SK-N-SH (cell line): ENCODE data around the gene BMP6. TPM values are rescaled to one million over a fixed set of nuclear protein-coding genes. Genes with fewer than 3 reads are reported as not detected.

Experiments
- CTCF ChIA-PET: fragments of 300-600, 350-600 bp; formaldehyde crosslinking; extraction: SDS; loops from one replicate; lab custom pipeline; 2021; lab: Yijun Ruan, JAX
- POLR2A ChIA-PET: fragments of 350-600 bp; sonication (Branson Sonifier 250); formaldehyde crosslinking; extraction: SDS; loops from one replicate; lab custom pipeline; 2020; ENCODE audit warnings: antibody characterized with exemption, inconsistent platforms; lab: Yijun Ruan, JAX
- DNase-seq: peaks from one replicate; pipeline ENCODE4 v3.0.0; 2012
- H2AFZ ChIP-seq: fragments of 200-600 bp; sonication (generic); 2 replicates; pipeline ENCODE4 v1.8.1; 2016; ENCODE audit warnings: antibody characterized with exemption, mild to moderate bottlenecking, low read depth
- H3F3A ChIP-seq: fragments of 200-600 bp; sonication (generic); replicated peaks from 2 replicates; pipeline ENCODE3; 2016; ENCODE audit warnings: antibody characterized with exemption, mild to moderate bottlenecking; ENCODE audit not compliant: insufficient read depth
- H3K27ac ChIP-seq, 2 experiments: fragments of 200-500 bp in 1 of 2; fragments of 200-600 bp in 1 of 2; sonication (Bioruptor generic) in 1 of 2; sonication (generic), shearing (Covaris generic) in 1 of 2; 2 replicates each; pipeline versions ENCODE4 v1.5.1 to v1.6.1; 2014 to 2016; ENCODE audit warnings: low read depth in 2 of 2, inconsistent platforms in 1 of 2, low read length in 1 of 2, mild to moderate bottlenecking in 1 of 2, mixed read lengths in 1 of 2
- H3K27me3 ChIP-seq: fragments of 200-600 bp; sonication (generic), shearing (Covaris generic); 2 replicates; pipeline ENCODE4 v1.6.1; 2016; ENCODE audit warnings: mixed run types; ENCODE audit not compliant: insufficient read depth
- H3K36me3 ChIP-seq, 2 experiments: fragments of 200-500 bp in 1 of 2; fragments of 200-600 bp in 1 of 2; sonication (Bioruptor generic) in 1 of 2; sonication (generic) in 1 of 2; replicated peaks in 1 of 2; 2 replicates each; pipeline versions ENCODE3 to v1.5.1; 2014 to 2016; ENCODE audit warnings: low read length in 1 of 2, mild to moderate bottlenecking in 1 of 2; ENCODE audit not compliant: insufficient read depth in 2 of 2, control insufficient read depth in 1 of 2
- H3K4me1 ChIP-seq, 2 experiments: fragments of 200-500 bp in 1 of 2; fragments of 200-600 bp in 1 of 2; sonication (Bioruptor generic) in 1 of 2; sonication (generic), shearing (Covaris generic) in 1 of 2; 2 replicates each; pipeline versions ENCODE4 v1.5.1 to v1.6.1; 2014 to 2016; ENCODE audit warnings: low read depth in 1 of 2, low read length in 1 of 2, mixed run types in 1 of 2; ENCODE audit not compliant: insufficient read depth in 2 of 2, control insufficient read depth in 1 of 2
- H3K4me2 ChIP-seq: fragments of 200-600 bp; sonication (generic), shearing (Covaris generic); 2 replicates; pipeline ENCODE4 v1.6.1; 2017; ENCODE audit warnings: mixed run types
- H3K4me3 ChIP-seq, 2 experiments: fragments of 200-500 bp in 1 of 2; fragments of 200-600 bp in 1 of 2; sonication (Bioruptor generic) in 1 of 2; sonication (generic), shearing (Covaris generic) in 1 of 2; 2 replicates each; pipeline versions ENCODE4 v1.5.1 to v1.8.1; 2014 to 2016; ENCODE audit warnings: low read depth in 2 of 2, inconsistent platforms in 1 of 2, low read length in 1 of 2, mild to moderate bottlenecking in 1 of 2, mixed read lengths in 1 of 2, moderate library complexity in 1 of 2
- H3K79me2 ChIP-seq: fragments of 200-600 bp; sonication (generic); 2 replicates; pipeline ENCODE4 v1.8.1; 2017; ENCODE audit warnings: mild to moderate bottlenecking; ENCODE audit not compliant: insufficient read depth
- H3K9ac ChIP-seq: fragments of 200-600 bp; sonication (generic); 2 replicates; pipeline ENCODE4 v1.6.1; 2017; ENCODE audit warnings: mixed run types
- H3K9me2 ChIP-seq: fragments of 200-600 bp; sonication (generic); 2 replicates; pipeline ENCODE4 v1.6.1; 2017; ENCODE audit warnings: mixed run types
- H3K9me3 ChIP-seq: fragments of 200-600 bp; sonication (generic); 2 replicates; pipeline ENCODE4 v1.6.1; 2017; ENCODE audit warnings: mixed run types, mild to moderate bottlenecking, moderate library complexity
- H4K20me1 ChIP-seq: fragments of 200-600 bp; sonication (generic); 2 replicates; pipeline ENCODE4 v1.6.1; 2017; ENCODE audit warnings: mild to moderate bottlenecking, mixed run types; ENCODE audit not compliant: insufficient read depth
- CTCF ChIP-seq: fragments of 200-600 bp; sonication (generic); IDR thresholded peaks from 2 replicates; pipeline ENCODE4 v1.6.1; 2017; ENCODE audit warnings: antibody characterized with exemption, mild to moderate bottlenecking, moderate library complexity
- EZH2phosphoT487 ChIP-seq: fragments of 200-600 bp; sonication (generic); IDR thresholded peaks from 2 replicates; pipeline ENCODE4 v1.6.1; 2017; ENCODE audit warnings: low read depth, mixed run types, mild to moderate bottlenecking, antibody characterized with exemption, moderate library complexity, borderline replicate concordance
- GATA2 ChIP-seq: sonication (generic); formaldehyde crosslinking; IDR thresholded peaks from 2 replicates; pipeline ENCODE4 v1.5.0; 2020; ENCODE audit warnings: mild to moderate bottlenecking, missing genetic modification reagents
- NFIC ChIP-seq: IDR thresholded peaks from 2 replicates; pipeline ENCODE4 v1.4.0; 2012; ENCODE audit warnings: borderline replicate concordance
- PBX3 ChIP-seq: IDR thresholded peaks from 2 replicates; pipeline ENCODE4; 2012
- POLR2AphosphoS5 ChIP-seq: IDR thresholded peaks from 2 replicates; pipeline ENCODE4 v1.6.1; 2012; ENCODE audit warnings: low read depth, low read length
- RCOR1 ChIP-seq: fragments of 150-350 bp; IDR thresholded peaks from 2 replicates; pipeline ENCODE4 v1.6.1; 2017; ENCODE audit warnings: antibody characterized with exemption, low read length
- RFX5 ChIP-seq: IDR thresholded peaks from 2 replicates; pipeline ENCODE4 v1.6.1; 2012; ENCODE audit warnings: mild to moderate bottlenecking, improper control_type of control experiment, low read length
- USF2 ChIP-seq: fragments of 150-350 bp; IDR thresholded peaks from 2 replicates; pipeline ENCODE4 v1.6.1; 2017; ENCODE audit warnings: antibody characterized with exemption, low read length, low read depth, borderline replicate concordance
- WGBS: methylation state at CpG from one replicate; pipeline ENCODE4 v1.1.6; 2017; ENCODE audit warnings: low lambda C conversion rate; 5-methylcytosine and 5-hydroxymethylcytosine counted together
- polyA plus RNA-seq, 3 experiments: library from polyadenylated mRNA; depleted of rRNA; stranded (reverse); fragments of >200 nt; gene quantifications; 2 replicates each; pipeline ENCODE4 v1.2.3, GENCODE V29; 2012
- TF ChIP-seq, protein P1 (sequence below): IDR thresholded peaks from 2 replicates; pipeline ENCODE4 v1.6.1; 2012; ENCODE audit warnings: mild to moderate bottlenecking, low read depth, low read length, moderate library complexity

The BMP6 gene
- polyA plus RNA-seq, 1 of the 3 experiments (the other 2 are of a cell fraction): not detected

DNA sequence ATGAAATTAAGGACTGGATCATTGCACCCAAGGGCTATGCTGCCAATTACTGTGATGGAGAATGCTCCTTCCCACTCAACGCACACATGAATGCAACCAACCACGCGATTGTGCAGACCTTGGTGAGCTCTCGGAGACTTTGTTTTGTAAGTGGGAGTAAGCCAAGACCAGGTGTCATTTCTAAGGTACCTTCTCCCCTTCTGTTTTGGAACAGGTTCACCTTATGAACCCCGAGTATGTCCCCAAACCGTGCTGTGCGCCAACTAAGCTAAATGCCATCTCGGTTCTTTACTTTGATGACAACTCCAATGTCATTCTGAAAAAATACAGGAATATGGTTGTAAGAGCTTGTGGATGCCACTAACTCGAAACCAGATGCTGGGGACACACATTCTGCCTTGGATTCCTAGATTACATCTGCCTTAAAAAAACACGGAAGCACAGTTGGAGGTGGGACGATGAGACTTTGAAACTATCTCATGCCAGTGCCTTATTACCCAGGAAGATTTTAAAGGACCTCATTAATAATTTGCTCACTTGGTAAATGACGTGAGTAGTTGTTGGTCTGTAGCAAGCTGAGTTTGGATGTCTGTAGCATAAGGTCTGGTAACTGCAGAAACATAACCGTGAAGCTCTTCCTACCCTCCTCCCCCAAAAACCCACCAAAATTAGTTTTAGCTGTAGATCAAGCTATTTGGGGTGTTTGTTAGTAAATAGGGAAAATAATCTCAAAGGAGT lies 154.2 kb downstream of the BMP6 start:
- DNase-seq: no peak
- CTCF ChIA-PET: interaction anchor here (0.7 kb wide), 1 partner anchor 15 kb away, joined by 3 read pairs; no protein-coding TSS in a partner anchor
- H3K9me3 ChIP-seq: no peaks in the 10 kb centered on the region
- no peak for TF ChIP-seq CTCF
- H3K9ac ChIP-seq: no peak overlapping the region
- no peaks in the 10 kb centered on the region for H3K27me3 ChIP-seq
- whole genome bisulfite sequencing: 96% methylated on average over 13 of the region's 13 CpGs
- no peaks in the 10 kb centered on the region for H3K9me2 ChIP-seq
- no peak overlapping the region for H3K4me2 ChIP-seq
- no peaks in the 10 kb centered on the region for H4K20me1 ChIP-seq
- H3K27ac ChIP-seq: no peak overlapping the region
- POLR2A ChIA-PET: no interaction called here
- no peak overlapping the region for H2AFZ ChIP-seq
- H3K79me2 ChIP-seq: no peaks in the 10 kb centered on the region
- peaks cover 3% of the 10 kb centered on the region for H3F3A ChIP-seq
- no peak overlapping the region for H3K4me3 ChIP-seq
- no peaks in the 10 kb centered on the region for H3K4me1 ChIP-seq
- H3K36me3 ChIP-seq: peaks cover 28 to 49% of the 10 kb centered on the region in 2 experiments

DNA sequence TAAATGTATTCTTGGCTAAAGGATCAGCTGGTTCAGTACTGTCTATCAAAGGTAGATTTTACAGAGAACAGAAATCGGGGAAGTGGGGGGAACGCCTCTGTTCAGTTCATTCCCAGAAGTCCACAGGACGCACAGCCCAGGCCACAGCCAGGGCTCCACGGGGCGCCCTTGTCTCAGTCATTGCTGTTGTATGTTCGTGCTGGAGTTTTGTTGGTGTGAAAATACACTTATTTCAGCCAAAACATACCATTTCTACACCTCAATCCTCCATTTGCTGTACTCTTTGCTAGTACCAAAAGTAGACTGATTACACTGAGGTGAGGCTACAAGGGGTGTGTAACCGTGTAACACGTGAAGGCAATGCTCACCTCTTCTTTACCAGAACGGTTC lies 154.8 kb downstream of the BMP6 start:
- ChIA-PET POLR2A (no interaction called here), CTCF (interaction anchor here (0.7 kb wide), 1 partner anchor 14 kb away, joined by 3 read pairs; no protein-coding TSS in a partner anchor)
- no peak overlapping the region for H2AFZ ChIP-seq

More for the DNA sequence above, 154.8 kb downstream of the BMP6 start:
- H3K9me3 ChIP-seq: no peaks in the 10 kb centered on the region
- no peaks in the 10 kb centered on the region for H3K9me2 ChIP-seq
- H3K27me3 ChIP-seq: no peaks in the 10 kb centered on the region
- H3K4me2 ChIP-seq: no peak overlapping the region
- no peaks in the 10 kb centered on the region for H4K20me1 ChIP-seq
- no peaks in the 10 kb centered on the region for H3K79me2 ChIP-seq
- 93% methylated on average over 9 of the region's 9 CpGs for WGBS
- H3F3A ChIP-seq: peaks cover 3% of the 10 kb centered on the region
- H3K36me3 ChIP-seq: peaks cover 34 to 55% of the 10 kb centered on the region in 2 experiments
- DNase-seq: no peak
- TF ChIP-seq USF2 (no peak), PBX3 (no peak), RFX5 (no peak), NFIC (no peak), RCOR1 (no peak), POLR2AphosphoS5 (no peak), GATA2 (no peak), CTCF (no peak), EZH2phosphoT487 (no peak)
- TF ChIP-seq, protein P1, sequence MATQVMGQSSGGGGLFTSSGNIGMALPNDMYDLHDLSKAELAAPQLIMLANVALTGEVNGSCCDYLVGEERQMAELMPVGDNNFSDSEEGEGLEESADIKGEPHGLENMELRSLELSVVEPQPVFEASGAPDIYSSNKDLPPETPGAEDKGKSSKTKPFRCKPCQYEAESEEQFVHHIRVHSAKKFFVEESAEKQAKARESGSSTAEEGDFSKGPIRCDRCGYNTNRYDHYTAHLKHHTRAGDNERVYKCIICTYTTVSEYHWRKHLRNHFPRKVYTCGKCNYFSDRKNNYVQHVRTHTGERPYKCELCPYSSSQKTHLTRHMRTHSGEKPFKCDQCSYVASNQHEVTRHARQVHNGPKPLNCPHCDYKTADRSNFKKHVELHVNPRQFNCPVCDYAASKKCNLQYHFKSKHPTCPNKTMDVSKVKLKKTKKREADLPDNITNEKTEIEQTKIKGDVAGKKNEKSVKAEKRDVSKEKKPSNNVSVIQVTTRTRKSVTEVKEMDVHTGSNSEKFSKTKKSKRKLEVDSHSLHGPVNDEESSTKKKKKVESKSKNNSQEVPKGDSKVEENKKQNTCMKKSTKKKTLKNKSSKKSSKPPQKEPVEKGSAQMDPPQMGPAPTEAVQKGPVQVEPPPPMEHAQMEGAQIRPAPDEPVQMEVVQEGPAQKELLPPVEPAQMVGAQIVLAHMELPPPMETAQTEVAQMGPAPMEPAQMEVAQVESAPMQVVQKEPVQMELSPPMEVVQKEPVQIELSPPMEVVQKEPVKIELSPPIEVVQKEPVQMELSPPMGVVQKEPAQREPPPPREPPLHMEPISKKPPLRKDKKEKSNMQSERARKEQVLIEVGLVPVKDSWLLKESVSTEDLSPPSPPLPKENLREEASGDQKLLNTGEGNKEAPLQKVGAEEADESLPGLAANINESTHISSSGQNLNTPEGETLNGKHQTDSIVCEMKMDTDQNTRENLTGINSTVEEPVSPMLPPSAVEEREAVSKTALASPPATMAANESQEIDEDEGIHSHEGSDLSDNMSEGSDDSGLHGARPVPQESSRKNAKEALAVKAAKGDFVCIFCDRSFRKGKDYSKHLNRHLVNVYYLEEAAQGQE: no peak
- H3K4me3 ChIP-seq: no peak overlapping the region
- no peaks in the 10 kb centered on the region for H3K4me1 ChIP-seq
- H3K27ac ChIP-seq: no peak overlapping the region
- no peak overlapping the region for H3K9ac ChIP-seq
